HCT116 (cell line): ENCODE data around the gene FOXL2. TPM values are rescaled to one million over a fixed set of nuclear protein-coding genes. Genes with fewer than 3 reads are reported as not detected.

Experiments used
- ATAC-seq: fragments of 200-7000 bp; cut with Tn5 transposase; 2 replicates; pipeline ENCODE4 v1.9.1; 2020; ENCODE audit warnings: mild to moderate bottlenecking, moderate library complexity
- BruUV-seq: library from RNA; stranded (reverse); fragments of 400-500 nt; replicated peaks from 2 replicates; lab custom pipeline; 2021; lab: Mats Ljungman, UMichigan
- CTCF ChIA-PET: fragments of 300-600 bp; sonication (Branson Sonifier 250); formaldehyde crosslinking; loops from one replicate; lab custom pipeline; 2021; ENCODE audit warnings: antibody characterized with exemption; lab: Charles Lee
- POLR2A ChIA-PET: fragments of 300-600, 350-600 bp; sonication (Branson Sonifier 250); formaldehyde crosslinking; loops from one replicate; lab custom pipeline; 2021; ENCODE audit warnings: antibody characterized with exemption; lab: Charles Lee
- RAD21 ChIA-PET, 2 experiments: fragments of 300-600 bp; sonication (Branson Sonifier 250); formaldehyde crosslinking; loops; one replicate each; lab custom pipeline; 2023; ENCODE audit warnings: low total read pairs in 2 of 2; ENCODE audit not compliant: uncharacterized antibody in 2 of 2, unreplicated experiment in 2 of 2, low non-redundant PET in 1 of 2; lab: Charles Lee
- DNase-seq: peaks from one replicate; pipeline ENCODE4 v3.0.0-alpha.2; 2010; ENCODE audit warnings: low read depth, low spot score
- H2AFZ ChIP-seq: fragments of 200-600 bp; shearing (Covaris generic), sonication (generic); 2 replicates; pipeline ENCODE4 v1.6.1; 2017; ENCODE audit warnings: low read depth, mixed run types, mixed read lengths, antibody characterized with exemption, low read length; ENCODE audit not compliant: poor library complexity, severe bottlenecking
- H3K27ac ChIP-seq: 2 replicates; pipeline ENCODE4 v1.5.1; 2012; ENCODE audit warnings: low read depth, low read length
- H3K27me3 ChIP-seq: fragments of 200-600 bp; sonication (generic); 2 replicates; pipeline ENCODE4 v1.6.1; 2016; ENCODE audit warnings: mixed run types, low read length, mixed read lengths; ENCODE audit not compliant: insufficient read depth
- H3K36me3 ChIP-seq, 2 experiments: fragments of 200-500 bp in 1 of 2; fragments of 200-600 bp in 1 of 2; sonication (Bioruptor generic) in 1 of 2; sonication (generic) in 1 of 2; 2 replicates each; pipeline versions ENCODE4 v1.5.1 to v1.6.1; 2014 to 2016; ENCODE audit warnings: low read length in 2 of 2, inconsistent platforms in 1 of 2, mixed read lengths in 1 of 2, mixed run types in 1 of 2; ENCODE audit not compliant: insufficient read depth in 2 of 2, control insufficient read depth in 1 of 2
- H3K4me1 ChIP-seq, 2 experiments: fragments of 200-600 bp in 1 of 2; sonication (generic) in 1 of 2; 2 replicates each; pipeline versions ENCODE4 v1.5.1 to v1.6.1; 2012 to 2017; ENCODE audit warnings: low read length in 2 of 2, inconsistent platforms in 1 of 2, mild to moderate bottlenecking in 1 of 2, mixed read lengths in 1 of 2, mixed run types in 1 of 2, moderate library complexity in 1 of 2; ENCODE audit not compliant: insufficient read depth in 2 of 2, control insufficient read depth in 1 of 2
- H3K4me2 ChIP-seq: fragments of 200-600 bp; sonication (generic); 2 replicates; pipeline ENCODE4 v1.6.1; 2017; ENCODE audit warnings: mixed run types, low read length, mixed read lengths
- H3K4me3 ChIP-seq, 2 experiments: fragments of 200-600 bp in 1 of 2; sonication (generic) in 1 of 2; replicated peaks in 1 of 2; 2 replicates each; pipeline ENCODE4 v1.5.1; 2011 to 2016; ENCODE audit warnings: low read length in 2 of 2, control low read depth in 1 of 2, low read depth in 1 of 2, mild to moderate bottlenecking in 1 of 2, mixed read lengths in 1 of 2, mixed run types in 1 of 2
- H3K79me2 ChIP-seq: fragments of 200-600 bp; sonication (generic); 2 replicates; pipeline ENCODE4 v1.6.1; 2017; ENCODE audit warnings: mild to moderate bottlenecking, mixed run types, low read length, moderate library complexity, mixed read lengths; ENCODE audit not compliant: insufficient read depth
- H3K9ac ChIP-seq: fragments of 200-600 bp; sonication (generic); 2 replicates; pipeline ENCODE4 v1.6.1; 2016; ENCODE audit warnings: low read length, mixed read lengths
- H3K9me2 ChIP-seq: fragments of 200-600 bp; sonication (generic), shearing (Covaris generic); 2 replicates; pipeline ENCODE4 v1.6.1; 2017; ENCODE audit warnings: mixed run types, mild to moderate bottlenecking, moderate library complexity; ENCODE audit not compliant: insufficient read depth
- H3K9me3 ChIP-seq, 2 experiments: fragments of 200-500 bp in 1 of 2; fragments of 200-600 bp in 1 of 2; sonication (Bioruptor generic) in 1 of 2; sonication (generic) in 1 of 2; 2 replicates each; pipeline ENCODE4 v1.6.1; 2014 to 2017; ENCODE audit warnings: low read length in 2 of 2, mixed read lengths in 2 of 2, inconsistent platforms in 1 of 2, low read depth in 1 of 2, mild to moderate bottlenecking in 1 of 2, mixed run types in 1 of 2, moderate library complexity in 1 of 2; ENCODE audit not compliant: control insufficient read depth in 1 of 2, insufficient read depth in 1 of 2
- H4K20me1 ChIP-seq: fragments of 200-600 bp; sonication (generic), shearing (Covaris generic); 2 replicates; pipeline ENCODE4 v1.6.1; 2017; ENCODE audit warnings: mixed run types, mild to moderate bottlenecking, moderate library complexity; ENCODE audit not compliant: insufficient read depth
- CEBPB ChIP-seq: IDR thresholded peaks from 2 replicates; pipeline ENCODE4 v1.6.1; 2012; ENCODE audit warnings: low read depth
- EZH2phosphoT487 ChIP-seq: fragments of 200-600 bp; IDR thresholded peaks from 2 replicates; pipeline ENCODE4 v1.6.1; 2018; ENCODE audit warnings: antibody characterized with exemption, borderline replicate concordance
- POLR2AphosphoS5 ChIP-seq: IDR thresholded peaks from 2 replicates; pipeline ENCODE4 v1.6.1; 2011; ENCODE audit warnings: mild to moderate bottlenecking, low read depth, low read length, moderate library complexity
- RAD21 ChIP-seq: IDR thresholded peaks from 2 replicates; pipeline ENCODE4 v1.6.1; 2012; ENCODE audit warnings: low read depth, mild to moderate bottlenecking
- SIN3A ChIP-seq: IDR thresholded peaks from 2 replicates; pipeline ENCODE4 v1.6.1; 2012; ENCODE audit warnings: low read depth
- SP1 ChIP-seq: IDR thresholded peaks from 2 replicates; pipeline ENCODE4 v1.6.1; 2012; ENCODE audit warnings: low read depth
- SRF ChIP-seq: IDR thresholded peaks from 2 replicates; pipeline ENCODE4 v1.6.1; 2012; ENCODE audit warnings: low read depth
- ZNF274 ChIP-seq: fragments of 200-500 bp; sonication (Bioruptor generic); IDR thresholded peaks from 2 replicates; pipeline ENCODE4 v1.6.1; 2014; ENCODE audit warnings: mild to moderate bottlenecking, low read depth, low read length, inconsistent platforms
- intact Hi-C: fragments of 100-400 bp; cut with micrococcal nuclease; formaldehyde crosslinking; loops from 2 replicates; pipeline ENCODE4 v1.10.0; 2022
- total RNA-seq: library from RNA; stranded (reverse); gene quantifications from one replicate; pipeline ENCODE4 v1.2.1, GENCODE V29; 2021; ENCODE audit not compliant: unreplicated experiment
- TF ChIP-seq, protein P1 (sequence below): IDR thresholded peaks from 2 replicates; pipeline ENCODE4 v1.6.1; 2012; ENCODE audit warnings: low read depth
- TF ChIP-seq, protein P2 (sequence below): IDR thresholded peaks from 2 replicates; pipeline ENCODE4 v1.6.1; 2012

Gene FOXL2
- total RNA-seq, 1 experiment from 2014 or later = not detected

DNA sequence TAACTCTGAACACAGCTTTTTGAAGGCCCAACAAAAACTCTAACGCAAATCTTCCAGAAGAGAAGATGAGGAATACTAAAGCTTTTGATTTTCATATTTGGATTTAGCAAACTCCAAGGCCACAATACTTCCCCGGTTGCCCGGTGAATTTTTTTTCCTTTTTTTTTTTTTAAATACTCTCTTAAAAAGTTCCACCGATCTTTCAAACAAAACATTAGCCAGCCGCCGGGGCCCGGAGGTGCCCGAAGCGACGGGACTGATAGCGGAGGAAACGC is 2.3 kb downstream of the FOXL2 start:
- intact Hi-C loops = no loop called here
- Histone ChIP-seq H3K9me3 (no peaks in the 10 kb centered on the region), H3K4me2 (no peak overlapping the region), H3K27ac (no peak overlapping the region), H3K79me2 (no peaks in the 10 kb centered on the region), H3K36me3 (no peaks in the 10 kb centered on the region), H3K9me2 (no peaks in the 10 kb centered on the region), H3K9ac (no peak overlapping the region), H4K20me1 (no peaks in the 10 kb centered on the region), H3K27me3 (no peaks in the 10 kb centered on the region), H3K4me1 (no peaks in the 10 kb centered on the region), H3K4me3 (no peak overlapping the region), H2AFZ (no peak overlapping the region)
- POLR2A ChIA-PET = no interaction called here
- no peak for DNase-seq
- RAD21 ChIA-PET = no interaction called here
- no peak for ATAC-seq
- TF ChIP-seq, protein P1, sequence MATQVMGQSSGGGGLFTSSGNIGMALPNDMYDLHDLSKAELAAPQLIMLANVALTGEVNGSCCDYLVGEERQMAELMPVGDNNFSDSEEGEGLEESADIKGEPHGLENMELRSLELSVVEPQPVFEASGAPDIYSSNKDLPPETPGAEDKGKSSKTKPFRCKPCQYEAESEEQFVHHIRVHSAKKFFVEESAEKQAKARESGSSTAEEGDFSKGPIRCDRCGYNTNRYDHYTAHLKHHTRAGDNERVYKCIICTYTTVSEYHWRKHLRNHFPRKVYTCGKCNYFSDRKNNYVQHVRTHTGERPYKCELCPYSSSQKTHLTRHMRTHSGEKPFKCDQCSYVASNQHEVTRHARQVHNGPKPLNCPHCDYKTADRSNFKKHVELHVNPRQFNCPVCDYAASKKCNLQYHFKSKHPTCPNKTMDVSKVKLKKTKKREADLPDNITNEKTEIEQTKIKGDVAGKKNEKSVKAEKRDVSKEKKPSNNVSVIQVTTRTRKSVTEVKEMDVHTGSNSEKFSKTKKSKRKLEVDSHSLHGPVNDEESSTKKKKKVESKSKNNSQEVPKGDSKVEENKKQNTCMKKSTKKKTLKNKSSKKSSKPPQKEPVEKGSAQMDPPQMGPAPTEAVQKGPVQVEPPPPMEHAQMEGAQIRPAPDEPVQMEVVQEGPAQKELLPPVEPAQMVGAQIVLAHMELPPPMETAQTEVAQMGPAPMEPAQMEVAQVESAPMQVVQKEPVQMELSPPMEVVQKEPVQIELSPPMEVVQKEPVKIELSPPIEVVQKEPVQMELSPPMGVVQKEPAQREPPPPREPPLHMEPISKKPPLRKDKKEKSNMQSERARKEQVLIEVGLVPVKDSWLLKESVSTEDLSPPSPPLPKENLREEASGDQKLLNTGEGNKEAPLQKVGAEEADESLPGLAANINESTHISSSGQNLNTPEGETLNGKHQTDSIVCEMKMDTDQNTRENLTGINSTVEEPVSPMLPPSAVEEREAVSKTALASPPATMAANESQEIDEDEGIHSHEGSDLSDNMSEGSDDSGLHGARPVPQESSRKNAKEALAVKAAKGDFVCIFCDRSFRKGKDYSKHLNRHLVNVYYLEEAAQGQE = no peak
- TF ChIP-seq SP1 (no peak), ZNF274 (no peak), POLR2AphosphoS5 (no peak), SIN3A (no peak), CEBPB (no peak), SRF (no peak), EZH2phosphoT487 (no peak), RAD21 (no peak)
- TF ChIP-seq, protein P2, sequence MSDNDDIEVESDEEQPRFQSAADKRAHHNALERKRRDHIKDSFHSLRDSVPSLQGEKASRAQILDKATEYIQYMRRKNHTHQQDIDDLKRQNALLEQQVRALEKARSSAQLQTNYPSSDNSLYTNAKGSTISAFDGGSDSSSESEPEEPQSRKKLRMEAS = no peak
- CTCF ChIA-PET = interaction anchor here (0.9 to 1.0 kb wide), 2 partner anchors 9 to 35 kb away, joined by 4 read pairs; no protein-coding TSS in a partner anchor
- no TSS peak for BruUV-seq
